Suprapubic skin (tissue), 3 donors: Measurements from ENCODE around the gene PAK2.

Experiments used
- CTCF ChIP-seq, 2 donors: fragments of 200-600 bp in 1 of 2; fragments of 450-650 bp in 1 of 2; sonication (generic) in 1 of 2; IDR thresholded peaks; one replicate each; pipeline ENCODE4 v1.5.1; 2016 to 2019; ENCODE audit warnings: antibody characterized with exemption in 2 of 2, mild to moderate bottlenecking in 1 of 2, moderate library complexity in 1 of 2
- POLR2A ChIP-seq, 2 donors: fragments of 450-650 bp; IDR thresholded peaks; one replicate each; pipeline ENCODE4 v1.6.1; 2017; ENCODE audit warnings: antibody characterized with exemption in 2 of 2, mild to moderate bottlenecking in 2 of 2, moderate library complexity in 2 of 2

- TF ChIP-seq CTCF (IDR thresholded peaks at IDR 0.05) (no peak), POLR2A (IDR thresholded peaks at IDR 0.05) (no peak)
Measured at GRCh38 chr3:196875258-196875657, 135.6 kb downstream of the PAK2 start.
